Inflammatory macrophage treated with lipopolysaccharide for 4 hours (primary cell): Measurements from ENCODE around the gene LGALS9C.
"Not testable (repeated sequence)": the region's sequence is repeated elsewhere in the genome, so short reads cannot be mapped to it uniquely, and the experiment has no call there.

ENCODE experiments used
- DNase-seq: peaks from one replicate; pipeline ENCODE4 v3.0.0-alpha.2; 2020

Gene LGALS9C

DNA sequence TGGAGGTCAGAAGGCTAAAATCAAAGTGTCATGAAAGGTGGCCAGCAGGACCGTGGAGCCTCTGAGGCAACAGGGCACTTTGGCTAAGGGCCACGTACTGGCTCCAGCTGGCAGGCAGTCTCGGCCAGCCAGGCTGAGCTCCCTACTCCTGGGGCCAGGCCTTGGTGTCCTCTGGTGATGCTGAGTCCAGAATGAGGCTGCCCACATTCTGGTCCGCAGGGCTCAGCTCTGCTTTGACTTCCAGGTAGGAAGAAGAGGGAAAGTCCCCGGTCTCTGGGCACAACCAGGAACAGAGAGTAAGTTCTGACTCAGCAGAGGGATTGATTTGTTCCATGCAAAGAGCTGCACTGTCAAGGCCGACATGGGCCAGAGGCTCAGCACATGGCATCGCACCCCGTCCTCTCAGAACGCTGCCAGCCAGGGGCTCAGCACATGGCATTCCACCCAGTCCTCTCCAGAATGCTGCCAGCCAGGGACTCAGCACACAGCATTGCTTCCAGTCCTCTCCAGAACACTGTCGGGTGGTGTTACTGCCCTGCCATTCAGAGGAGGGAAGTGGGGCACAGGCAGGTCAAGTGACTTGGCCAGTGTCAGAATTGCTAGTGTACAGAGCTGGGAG is 2.5 kb downstream of the LGALS9C start:
- DNase-seq, result not testable (repeated sequence)

DNA sequence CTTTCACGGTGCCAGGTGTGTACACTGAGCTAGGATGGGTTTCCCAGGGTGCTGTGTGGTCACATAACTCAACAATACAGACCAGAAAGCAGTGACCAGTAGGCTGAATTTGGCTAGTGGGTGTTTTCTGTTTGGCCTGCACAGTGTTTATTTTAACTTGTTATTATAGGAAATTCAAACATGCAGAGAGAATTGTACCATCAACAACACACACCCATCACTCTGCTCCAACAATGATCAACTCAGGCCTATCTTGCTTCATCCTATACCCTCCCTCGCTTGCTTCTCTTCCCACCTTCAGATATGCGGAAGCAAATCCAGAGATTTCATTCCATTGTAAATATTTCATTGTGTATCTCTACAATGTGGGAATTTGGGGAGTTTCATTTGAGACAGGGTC is 5.2 kb downstream of the LGALS9C start:
- DNase-seq, result not testable (repeated sequence)

- not testable (repeated sequence) for DNase-seq
These were observed 9.4 kb downstream of the LGALS9C start for GRCh38 chr17:18485936-18486464.

DNA sequence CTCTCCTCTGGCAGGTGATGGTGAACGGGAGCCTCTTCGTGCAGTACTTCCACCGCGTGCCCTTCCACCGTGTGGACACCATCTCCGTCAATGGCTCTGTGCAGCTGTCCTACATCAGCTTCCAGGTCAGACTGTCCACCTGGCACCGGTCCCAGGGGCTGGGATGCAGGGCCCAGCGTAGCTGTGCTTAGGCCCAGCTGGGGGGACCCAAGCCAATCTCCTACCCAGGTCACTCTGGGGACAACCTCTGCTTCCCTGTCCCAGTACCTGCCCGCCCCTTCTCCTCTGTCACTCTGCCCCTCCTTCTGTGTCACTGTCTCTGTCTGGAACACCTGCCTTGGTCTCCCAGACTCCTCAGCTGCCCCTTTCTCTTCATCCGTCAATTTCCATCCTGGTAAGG is 11.0 kb downstream of the LGALS9C start:
- DNase-seq, result not testable (repeated sequence)

DNA sequence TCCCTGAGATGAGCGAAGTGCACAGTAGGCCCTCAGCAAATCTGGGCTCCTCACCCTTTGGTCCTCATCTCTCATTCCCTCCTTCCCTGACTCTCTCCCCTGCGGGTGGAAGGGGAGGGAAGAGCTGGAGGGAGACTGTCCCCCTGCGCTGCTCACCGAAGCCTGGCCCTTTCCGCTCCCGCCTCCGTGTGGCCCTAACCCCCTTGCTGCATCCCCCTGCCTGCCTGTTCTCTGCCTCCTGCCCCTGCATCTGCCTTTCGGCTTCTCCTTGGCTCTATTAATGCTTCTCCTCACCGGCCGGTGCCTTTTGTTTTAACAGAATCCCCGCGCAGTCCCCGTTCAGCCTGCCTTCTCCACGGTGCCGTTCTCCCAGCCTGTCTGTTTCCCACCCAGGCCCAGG is 12.0 kb downstream of the LGALS9C start:
- DNase-seq, result not testable (repeated sequence)

DNA sequence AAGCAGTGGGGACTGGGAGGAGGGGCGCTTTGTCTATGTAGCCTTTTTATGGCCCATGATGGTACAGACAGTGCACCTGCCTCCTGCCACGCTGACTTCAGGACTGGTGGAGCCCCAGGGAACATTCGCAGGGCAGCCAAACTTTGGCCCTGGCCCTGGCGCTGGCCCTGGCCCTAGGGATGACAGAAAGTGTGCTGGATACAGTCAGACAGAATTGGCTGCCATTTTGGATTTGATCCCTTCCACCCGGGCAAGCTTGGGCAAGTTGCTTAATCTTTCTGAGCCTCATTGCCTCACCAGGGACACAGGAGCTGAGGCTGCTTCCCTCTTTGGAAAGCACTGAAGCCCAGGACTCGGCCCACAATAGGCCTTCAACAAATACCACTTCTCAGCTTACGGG is 13.4 kb downstream of the LGALS9C start:
- not testable (repeated sequence) for DNase-seq

GRCh38 chr17:18492712-18493480 is 16.3 kb downstream of the LGALS9C start:
- peak; percentile 36 for DNase-seq

GRCh38 chr17:18494250-18494768 is 17.7 kb downstream of the LGALS9C start:
- DNase-seq, result not testable (repeated sequence)

DNA sequence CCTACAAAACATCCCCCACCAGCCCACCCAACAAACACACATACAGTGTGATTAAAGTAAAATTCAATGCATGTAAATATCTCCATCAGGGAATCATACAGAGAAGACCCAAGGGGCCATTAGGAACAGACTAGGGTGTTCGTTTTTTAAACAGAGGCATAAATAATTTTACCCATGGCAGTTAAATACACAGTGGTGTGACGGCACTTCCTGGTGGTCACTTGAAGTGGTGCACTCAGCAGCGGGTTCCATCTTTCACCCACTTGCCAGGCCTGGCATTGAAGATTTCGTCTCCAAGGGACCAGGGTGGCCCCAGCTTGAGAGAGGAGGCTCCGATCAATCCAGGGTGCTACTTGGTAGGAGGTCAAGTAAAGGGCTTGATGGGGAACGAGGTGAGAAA is 20.5 kb downstream of the LGALS9C start:
- not testable (repeated sequence) for DNase-seq

GRCh38 chr17:18499100-18499499 is 22.5 kb downstream of the LGALS9C start:
- not testable (repeated sequence) for DNase-seq

DNA sequence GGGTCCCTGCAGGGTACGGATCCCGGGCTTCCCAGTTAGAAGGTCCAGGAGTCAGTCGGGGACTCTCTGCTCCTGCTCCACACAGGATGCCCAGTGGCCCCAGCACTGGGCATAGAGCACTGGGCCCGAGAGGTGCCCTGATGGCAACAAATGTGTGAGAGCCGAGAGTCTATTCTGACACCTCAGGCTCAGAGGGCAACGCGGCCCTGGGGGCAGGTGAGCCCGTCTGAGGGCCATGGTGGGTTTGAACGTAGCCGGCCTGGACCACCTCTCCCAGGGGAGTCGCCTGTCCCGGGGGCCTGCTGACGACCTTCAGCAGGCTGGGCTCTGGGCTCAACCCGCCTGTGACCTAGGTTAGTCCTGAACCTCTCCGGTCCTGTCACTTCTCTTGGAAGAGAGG is 23.2 kb downstream of the LGALS9C start:
- not testable (repeated sequence) for DNase-seq

DNA sequence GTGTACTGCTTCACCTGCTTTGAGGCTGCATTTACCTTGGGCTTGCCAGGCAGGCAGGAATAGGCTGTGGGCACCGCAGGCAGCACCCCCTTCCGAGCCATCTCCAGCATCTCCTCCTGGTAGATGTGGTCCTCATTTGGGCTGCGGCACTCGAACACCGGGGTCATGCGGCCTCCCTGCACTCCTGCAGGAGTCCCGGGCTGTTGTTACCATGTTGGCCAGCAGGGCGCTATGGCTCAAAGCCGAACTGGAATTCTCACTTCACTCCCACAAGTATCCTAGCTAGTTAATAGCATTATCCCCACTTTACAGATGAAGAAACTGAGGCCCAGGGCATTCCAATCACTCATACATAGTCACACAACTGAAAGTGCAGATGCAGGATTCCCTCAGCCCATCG is 23.7 kb downstream of the LGALS9C start:
- DNase-seq, result not testable (repeated sequence)

DNA sequence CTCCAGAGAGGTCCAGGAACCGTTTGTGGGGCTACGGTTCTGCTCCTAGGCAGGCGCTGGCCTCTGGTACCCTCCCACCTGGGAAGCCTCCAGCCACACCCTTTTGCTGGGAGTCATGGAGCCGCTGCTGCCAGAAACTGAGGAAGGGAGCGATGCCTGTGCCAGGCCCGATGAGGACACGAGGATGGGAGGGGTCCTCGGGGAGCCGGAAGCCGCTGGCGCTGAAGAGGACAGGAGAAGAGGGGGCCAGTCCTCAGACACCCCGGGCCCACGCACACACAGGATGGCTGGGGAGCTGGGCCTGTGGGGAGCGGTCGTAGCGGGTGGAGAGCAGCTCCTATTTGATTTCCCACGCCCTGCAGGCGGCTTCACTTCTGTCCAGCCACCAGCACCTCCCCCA is 24.2 kb downstream of the LGALS9C start:
- not testable (repeated sequence) for DNase-seq

- not testable (repeated sequence) for DNase-seq
These were observed 26.6 kb downstream of the LGALS9C start for GRCh38 chr17:18503221-18503620.

DNA sequence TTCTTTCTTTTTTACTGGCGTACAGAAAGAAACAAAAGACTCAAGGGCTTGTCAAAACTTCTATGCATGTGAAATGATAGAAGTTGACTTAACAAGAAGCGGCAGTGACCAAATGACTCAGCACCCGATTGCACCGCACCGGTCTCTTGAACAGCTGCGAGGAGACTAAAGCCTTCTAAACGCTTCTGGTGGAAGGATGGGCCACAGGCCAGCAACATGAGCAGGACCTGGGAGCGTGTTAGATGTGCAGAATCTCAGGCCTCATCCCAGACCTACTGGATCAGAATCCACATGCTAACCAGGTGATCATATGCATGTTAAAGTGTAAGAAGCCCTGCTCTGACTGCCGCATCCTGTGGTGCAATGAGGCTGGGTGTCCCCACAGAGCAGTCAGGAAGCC is 31.1 kb downstream of the LGALS9C start:
- not testable (repeated sequence) for DNase-seq

DNA sequence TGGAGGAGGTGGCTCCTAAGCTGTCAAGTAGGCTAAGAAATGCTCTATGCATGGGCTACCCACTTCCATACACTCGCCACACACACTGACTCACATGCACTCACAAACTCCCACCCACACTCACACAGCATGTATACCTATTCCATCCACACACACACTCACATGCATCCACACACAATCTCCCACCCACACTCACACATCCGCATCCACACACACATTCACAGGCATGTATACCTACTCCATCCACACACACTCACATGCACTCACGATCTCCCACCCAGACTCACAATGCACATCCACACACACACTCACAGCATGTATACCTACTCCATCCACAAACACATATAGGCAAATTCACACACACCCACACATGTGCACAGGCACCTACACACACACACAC is 32.1 kb downstream of the LGALS9C start:
- not testable (repeated sequence) for DNase-seq

GRCh38 chr17:18521100-18521499 is 44.5 kb downstream of the LGALS9C start:
- DNase-seq, result not testable (repeated sequence)

- not testable (repeated sequence) for DNase-seq
These were observed 48.4 kb downstream of the LGALS9C start for GRCh38 chr17:18525015-18525414.

DNA sequence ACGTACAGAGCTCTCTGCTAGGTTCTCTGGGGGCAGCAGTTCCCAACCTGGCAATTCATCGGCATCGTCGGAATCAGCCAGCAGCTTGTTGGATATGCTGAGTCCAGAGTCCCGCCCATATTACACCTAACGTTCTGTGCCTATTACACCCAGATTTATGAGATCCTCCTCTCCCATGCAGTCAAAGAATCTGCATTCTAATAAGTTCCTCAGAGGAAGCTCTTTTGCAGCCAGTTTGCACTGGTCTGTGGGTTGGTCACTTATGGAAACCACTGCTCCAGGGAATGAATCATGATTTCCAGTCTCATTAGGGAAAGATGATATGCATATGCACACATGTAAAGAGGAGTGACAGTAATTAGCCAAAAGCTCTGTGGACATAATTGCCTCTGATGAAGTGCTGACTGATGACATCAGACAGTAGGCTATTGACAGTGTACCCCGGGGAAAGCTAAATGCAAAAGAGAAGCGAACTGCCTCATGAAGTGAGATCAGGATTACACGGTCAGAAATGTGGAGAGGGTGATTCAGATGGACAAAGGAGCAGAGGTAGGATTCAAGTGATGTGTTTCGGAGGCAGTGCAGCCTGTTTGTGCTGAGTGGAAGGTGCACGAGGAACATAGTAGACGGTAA is 49.7 kb downstream of the LGALS9C start:
- DNase-seq, result not testable (repeated sequence)

- not testable (repeated sequence) for DNase-seq
These were observed 50.8 kb downstream of the LGALS9C start for GRCh38 chr17:18527354-18527753.

DNA sequence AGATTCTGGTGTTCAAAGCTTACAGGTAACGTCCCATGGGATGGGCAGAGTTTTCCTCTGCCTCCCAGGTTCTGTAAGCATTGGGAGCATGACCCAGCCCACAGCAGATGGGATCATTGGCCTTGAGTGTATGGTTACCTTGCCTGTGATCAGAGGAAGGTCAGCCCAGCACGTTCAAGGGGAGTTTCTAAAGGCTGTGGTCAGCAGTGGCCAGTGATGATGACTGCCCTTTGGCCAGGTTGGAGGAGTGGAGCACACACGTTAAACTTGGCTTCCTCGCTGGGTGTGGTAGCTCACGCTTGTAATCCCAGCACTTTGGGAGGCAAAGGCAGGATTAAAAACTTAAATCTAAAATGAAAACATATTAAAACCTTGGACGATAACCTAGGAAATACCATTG is 51.8 kb downstream of the LGALS9C start:
- DNase-seq, result not testable (repeated sequence)

- DNase-seq, result peak; percentile 60
These were observed 52.4 kb downstream of the LGALS9C start for GRCh38 chr17:18528899-18529500.

- not testable (repeated sequence) for DNase-seq
These were observed 53.8 kb downstream of the LGALS9C start for GRCh38 chr17:18530405-18530804.
